Measurements from ENCODE around the gene SDHD. TPM values are rescaled to one million over a fixed set of nuclear protein-coding genes. Genes with fewer than 3 reads are reported as not detected.

The SDHD gene
- total and polyA plus RNA-seq, 9 of the 15 experiments (the other 6 are each of a cell fraction or from before 2014, with no cell fraction given): 150 to 1,225 (median 215) TPM

DNA sequence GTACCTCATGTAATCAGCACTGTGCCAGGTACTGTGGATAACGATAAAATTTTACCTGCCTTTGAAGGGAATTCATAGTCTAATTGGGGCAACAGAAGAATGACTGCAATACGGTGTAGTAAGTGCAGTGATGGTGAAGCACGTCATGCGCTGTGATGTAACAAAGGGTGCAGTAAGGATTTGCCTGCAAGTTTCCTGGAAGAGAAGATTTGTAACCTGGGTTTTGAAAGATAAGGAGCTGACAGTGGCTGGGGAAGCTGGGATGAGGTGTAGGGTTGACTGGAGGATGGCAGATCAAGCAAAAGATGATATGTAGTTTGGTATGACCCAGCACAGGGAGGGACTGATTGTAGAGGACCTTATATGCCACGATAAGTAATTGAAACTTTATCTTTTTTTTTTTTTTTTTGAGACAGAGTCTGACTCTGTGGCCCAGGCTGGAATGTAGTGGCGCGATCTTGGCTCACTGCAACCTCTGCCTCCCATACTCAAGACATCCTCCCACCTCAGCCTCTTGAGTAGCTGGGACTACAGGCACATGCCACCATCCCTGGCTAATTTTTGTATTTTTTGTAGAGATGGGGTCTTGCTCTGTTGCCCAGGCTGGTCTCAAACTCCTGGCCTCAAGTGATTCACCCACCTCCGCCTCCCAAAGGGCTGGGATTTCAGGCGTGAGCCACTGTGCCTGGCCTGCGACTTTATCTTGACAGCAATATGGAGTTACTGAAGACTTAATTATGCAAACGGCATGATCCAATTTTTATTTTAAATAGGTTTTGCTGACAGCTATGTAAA lies 11.3 kb downstream of the SDHD start (continued):
- TF ChIP-seq, protein P1, sequence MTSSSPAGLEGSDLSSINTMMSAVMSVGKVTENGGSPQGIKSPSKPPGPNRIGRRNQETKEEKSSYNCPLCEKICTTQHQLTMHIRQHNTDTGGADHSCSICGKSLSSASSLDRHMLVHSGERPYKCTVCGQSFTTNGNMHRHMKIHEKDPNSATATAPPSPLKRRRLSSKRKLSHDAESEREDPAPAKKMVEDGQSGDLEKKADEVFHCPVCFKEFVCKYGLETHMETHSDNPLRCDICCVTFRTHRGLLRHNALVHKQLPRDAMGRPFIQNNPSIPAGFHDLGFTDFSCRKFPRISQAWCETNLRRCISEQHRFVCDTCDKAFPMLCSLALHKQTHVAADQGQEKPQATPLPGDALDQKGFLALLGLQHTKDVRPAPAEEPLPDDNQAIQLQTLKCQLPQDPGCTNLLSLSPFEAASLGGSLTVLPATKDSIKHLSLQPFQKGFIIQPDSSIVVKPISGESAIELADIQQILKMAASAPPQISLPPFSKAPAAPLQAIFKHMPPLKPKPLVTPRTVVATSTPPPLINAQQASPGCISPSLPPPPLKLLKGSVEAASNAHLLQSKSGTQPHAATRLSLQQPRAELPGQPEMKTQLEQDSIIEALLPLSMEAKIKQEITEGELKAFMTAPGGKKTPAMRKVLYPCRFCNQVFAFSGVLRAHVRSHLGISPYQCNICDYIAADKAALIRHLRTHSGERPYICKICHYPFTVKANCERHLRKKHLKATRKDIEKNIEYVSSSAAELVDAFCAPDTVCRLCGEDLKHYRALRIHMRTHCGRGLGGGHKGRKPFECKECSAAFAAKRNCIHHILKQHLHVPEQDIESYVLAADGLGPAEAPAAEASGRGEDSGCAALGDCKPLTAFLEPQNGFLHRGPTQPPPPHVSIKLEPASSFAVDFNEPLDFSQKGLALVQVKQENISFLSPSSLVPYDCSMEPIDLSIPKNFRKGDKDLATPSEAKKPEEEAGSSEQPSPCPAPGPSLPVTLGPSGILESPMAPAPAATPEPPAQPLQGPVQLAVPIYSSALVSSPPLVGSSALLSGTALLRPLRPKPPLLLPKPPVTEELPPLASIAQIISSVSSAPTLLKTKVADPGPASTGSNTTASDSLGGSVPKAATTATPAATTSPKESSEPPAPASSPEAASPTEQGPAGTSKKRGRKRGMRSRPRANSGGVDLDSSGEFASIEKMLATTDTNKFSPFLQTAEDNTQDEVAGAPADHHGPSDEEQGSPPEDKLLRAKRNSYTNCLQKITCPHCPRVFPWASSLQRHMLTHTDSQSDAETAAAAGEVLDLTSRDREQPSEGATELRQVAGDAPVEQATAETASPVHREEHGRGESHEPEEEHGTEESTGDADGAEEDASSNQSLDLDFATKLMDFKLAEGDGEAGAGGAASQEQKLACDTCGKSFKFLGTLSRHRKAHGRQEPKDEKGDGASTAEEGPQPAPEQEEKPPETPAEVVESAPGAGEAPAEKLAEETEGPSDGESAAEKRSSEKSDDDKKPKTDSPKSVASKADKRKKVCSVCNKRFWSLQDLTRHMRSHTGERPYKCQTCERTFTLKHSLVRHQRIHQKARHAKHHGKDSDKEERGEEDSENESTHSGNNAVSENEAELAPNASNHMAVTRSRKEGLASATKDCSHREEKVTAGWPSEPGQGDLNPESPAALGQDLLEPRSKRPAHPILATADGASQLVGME (CRISPR knock-in tag; IDR thresholded peaks at IDR 0.05): no peak
- TF ChIP-seq SMAD4 (CRISPR knock-in tag; conservative IDR thresholded peaks at IDR 0.05): 0 out of 2 replicates have a peak, but pooled peaks have one; percentile 18
- TF ChIP-seq MEF2A (IDR thresholded peaks at IDR 0.05; ENCODE audit: control insufficient read depth, low read depth, low read length): no peak
- TF ChIP-seq, protein P2, sequence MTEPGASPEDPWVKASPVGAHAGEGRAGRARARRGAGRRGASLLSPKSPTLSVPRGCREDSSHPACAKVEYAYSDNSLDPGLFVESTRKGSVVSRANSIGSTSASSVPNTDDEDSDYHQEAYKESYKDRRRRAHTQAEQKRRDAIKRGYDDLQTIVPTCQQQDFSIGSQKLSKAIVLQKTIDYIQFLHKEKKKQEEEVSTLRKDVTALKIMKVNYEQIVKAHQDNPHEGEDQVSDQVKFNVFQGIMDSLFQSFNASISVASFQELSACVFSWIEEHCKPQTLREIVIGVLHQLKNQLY (CRISPR knock-in tag; conservative IDR thresholded peaks at IDR 0.05): no peak
- TF ChIP-seq PYGO2 (tag; IDR thresholded peaks at IDR 0.05): no peak
- TF ChIP-seq, protein P3, sequence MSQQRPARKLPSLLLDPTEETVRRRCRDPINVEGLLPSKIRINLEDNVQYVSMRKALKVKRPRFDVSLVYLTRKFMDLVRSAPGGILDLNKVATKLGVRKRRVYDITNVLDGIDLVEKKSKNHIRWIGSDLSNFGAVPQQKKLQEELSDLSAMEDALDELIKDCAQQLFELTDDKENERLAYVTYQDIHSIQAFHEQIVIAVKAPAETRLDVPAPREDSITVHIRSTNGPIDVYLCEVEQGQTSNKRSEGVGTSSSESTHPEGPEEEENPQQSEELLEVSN (IDR thresholded peaks at IDR 0.05; ENCODE audit: borderline replicate concordance in 1 of 2, extremely low read depth in 1 of 2, insufficient read depth in 1 of 2, insufficient read length in 1 of 2, low read depth in 1 of 2, low read length in 1 of 2, poor library complexity in 1 of 2, severe bottlenecking in 1 of 2): no peak
- no peak for TF ChIP-seq ARID2 (IDR thresholded peaks at IDR 0.05)
- TF ChIP-seq IFI16 (CRISPR knock-in tag; IDR thresholded peaks at IDR 0.05): no peak

All from K562 (cell line).